GM12874 (cell line): ENCODE results near the gene SLC22A7.

Experiments used
- TF ChIP-seq, protein P1 (sequence below): IDR thresholded peaks from 2 replicates; pipeline ENCODE4 v1.5.1; 2011; ENCODE audit warnings: low read depth, mild to moderate bottlenecking, control low read depth, low read length, moderate library complexity; ENCODE audit not compliant: insufficient read depth

The SLC22A7 gene

DNA sequence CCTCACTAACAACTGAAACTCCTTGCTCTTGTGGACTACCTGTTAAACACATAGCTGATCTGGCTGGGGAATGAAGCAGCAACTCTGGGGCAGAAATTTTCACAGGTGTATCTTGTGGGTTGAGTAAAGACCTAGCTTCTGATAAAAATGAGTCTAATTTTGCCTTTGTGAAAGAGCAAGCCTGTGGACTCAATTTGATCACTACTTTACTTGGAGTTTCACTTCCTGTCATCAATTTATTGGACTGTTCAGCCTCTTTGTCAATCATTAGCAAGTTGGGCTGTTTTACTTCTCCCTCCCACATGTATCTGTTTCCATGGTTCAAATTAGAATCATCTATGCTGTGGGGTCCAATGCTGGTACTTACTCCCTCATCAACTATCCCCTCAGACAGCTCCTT is 40.2 kb downstream of the SLC22A7 start:
- TF ChIP-seq, protein P1, sequence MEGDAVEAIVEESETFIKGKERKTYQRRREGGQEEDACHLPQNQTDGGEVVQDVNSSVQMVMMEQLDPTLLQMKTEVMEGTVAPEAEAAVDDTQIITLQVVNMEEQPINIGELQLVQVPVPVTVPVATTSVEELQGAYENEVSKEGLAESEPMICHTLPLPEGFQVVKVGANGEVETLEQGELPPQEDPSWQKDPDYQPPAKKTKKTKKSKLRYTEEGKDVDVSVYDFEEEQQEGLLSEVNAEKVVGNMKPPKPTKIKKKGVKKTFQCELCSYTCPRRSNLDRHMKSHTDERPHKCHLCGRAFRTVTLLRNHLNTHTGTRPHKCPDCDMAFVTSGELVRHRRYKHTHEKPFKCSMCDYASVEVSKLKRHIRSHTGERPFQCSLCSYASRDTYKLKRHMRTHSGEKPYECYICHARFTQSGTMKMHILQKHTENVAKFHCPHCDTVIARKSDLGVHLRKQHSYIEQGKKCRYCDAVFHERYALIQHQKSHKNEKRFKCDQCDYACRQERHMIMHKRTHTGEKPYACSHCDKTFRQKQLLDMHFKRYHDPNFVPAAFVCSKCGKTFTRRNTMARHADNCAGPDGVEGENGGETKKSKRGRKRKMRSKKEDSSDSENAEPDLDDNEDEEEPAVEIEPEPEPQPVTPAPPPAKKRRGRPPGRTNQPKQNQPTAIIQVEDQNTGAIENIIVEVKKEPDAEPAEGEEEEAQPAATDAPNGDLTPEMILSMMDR: no peak

DNA sequence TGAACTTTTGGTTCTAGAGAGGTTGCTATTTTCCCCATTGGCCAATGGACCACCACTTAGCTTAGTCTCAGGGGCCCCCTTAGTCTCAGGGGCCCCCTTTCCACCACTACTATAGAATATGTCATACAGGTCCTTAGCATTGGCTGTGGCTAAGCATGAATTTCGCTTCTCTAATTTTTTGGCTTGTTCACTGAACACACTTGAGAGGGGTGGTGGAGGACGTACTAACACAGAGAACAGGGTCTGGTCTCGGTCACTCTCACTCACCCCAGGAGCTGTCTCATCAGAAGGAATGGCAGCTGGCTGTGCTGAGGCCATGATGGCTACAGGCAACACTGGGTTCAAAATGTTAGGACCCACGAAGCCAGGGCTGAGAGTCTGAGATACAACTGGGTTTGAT is 41.1 kb downstream of the SLC22A7 start:
- TF ChIP-seq, protein P1: no peak

DNA sequence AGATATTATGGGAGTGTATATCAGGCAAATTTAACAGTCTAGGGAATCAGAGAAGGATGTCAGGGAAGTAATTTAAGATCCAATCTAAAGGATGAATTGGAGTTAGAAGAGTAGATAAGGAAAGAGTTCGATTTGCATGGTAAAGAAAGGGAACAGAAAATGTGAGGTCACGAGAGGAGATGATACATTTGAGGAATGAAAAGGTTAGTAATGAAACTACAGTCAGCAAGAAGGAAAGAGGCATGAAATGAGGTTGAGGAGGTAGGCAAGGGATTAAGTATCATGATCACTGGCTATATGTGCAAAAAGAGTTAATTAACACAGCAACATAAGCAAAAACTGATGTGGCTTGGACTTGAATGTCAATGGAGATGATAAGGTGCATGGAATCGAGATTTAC is 49.0 kb downstream of the SLC22A7 start:
- TF ChIP-seq, protein P1: no peak

DNA sequence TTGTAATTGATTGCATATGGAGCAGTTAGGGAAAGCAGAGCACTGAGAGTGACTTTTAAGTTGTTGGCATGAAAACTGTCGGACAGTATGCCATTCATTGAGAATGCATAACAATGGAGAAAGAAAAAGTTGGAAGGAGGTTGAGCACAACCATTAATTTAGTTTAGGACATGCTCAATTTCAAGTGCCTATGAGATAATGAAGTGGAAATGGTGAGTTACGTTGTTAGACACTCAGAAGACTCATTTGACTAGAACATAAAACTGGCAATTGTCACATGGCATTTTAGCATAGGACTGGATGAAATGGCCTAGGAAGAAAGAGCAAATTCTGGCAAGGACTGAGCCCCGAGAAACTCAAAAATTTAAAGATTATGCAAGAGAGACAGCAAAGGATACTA is 49.4 kb downstream of the SLC22A7 start:
- TF ChIP-seq, protein P1: no peak
